KMS-11 (cell line): ENCODE results near the gene RAB15.

Experiments
- H2AFZ ChIP-seq: fragments of 200-600 bp; sonication (generic); 2 replicates; pipeline ENCODE4 v1.6.1; 2016; ENCODE audit warnings: antibody characterized with exemption, mixed run types, low read depth
- H3K27ac ChIP-seq: fragments of 200-600 bp; sonication (generic); 2 replicates; pipeline ENCODE4 v1.6.1; 2016; ENCODE audit warnings: mild to moderate bottlenecking, mixed run types
- H3K27me3 ChIP-seq: fragments of 200-600 bp; sonication (generic); 2 replicates; pipeline ENCODE4 v1.6.1; 2017; ENCODE audit warnings: mild to moderate bottlenecking, low read depth, mixed run types, moderate library complexity; ENCODE audit not compliant: insufficient read depth
- H3K36me3 ChIP-seq: fragments of 200-600 bp; sonication (generic); 2 replicates; pipeline ENCODE4 v1.6.1; 2017; ENCODE audit warnings: mild to moderate bottlenecking, mixed run types; ENCODE audit not compliant: insufficient read depth
- H3K4me1 ChIP-seq: fragments of 200-600 bp; sonication (generic); 2 replicates; pipeline ENCODE4 v1.6.1; 2016; ENCODE audit warnings: mild to moderate bottlenecking, low read depth, mixed run types; ENCODE audit not compliant: poor library complexity, severe bottlenecking
- H3K4me2 ChIP-seq: fragments of 200-600 bp; sonication (generic); 2 replicates; pipeline ENCODE4 v1.7.0; 2016; ENCODE audit warnings: mild to moderate bottlenecking, mixed run types
- H3K4me3 ChIP-seq: fragments of 200-600 bp; sonication (generic); IDR thresholded peaks from 2 replicates; pipeline ENCODE4 v1.6.1; 2017; ENCODE audit warnings: low read depth, low read length, mixed read lengths; ENCODE audit not compliant: insufficient read depth
- H3K79me2 ChIP-seq: fragments of 200-600 bp; sonication (generic); 2 replicates; pipeline ENCODE4 v1.6.1; 2016; ENCODE audit warnings: low read depth, mixed run types; ENCODE audit not compliant: insufficient read depth
- H3K9ac ChIP-seq: fragments of 200-600 bp; sonication (generic); 2 replicates; pipeline ENCODE4 v1.6.1; 2016; ENCODE audit warnings: mild to moderate bottlenecking, mixed run types
- H4K20me1 ChIP-seq: fragments of 200-600 bp; sonication (generic); 2 replicates; pipeline ENCODE4 v1.6.1; 2016; ENCODE audit warnings: mild to moderate bottlenecking, mixed run types; ENCODE audit not compliant: insufficient read depth
- TF ChIP-seq, protein P1 (sequence below): fragments of 200-600 bp; sonication (generic); conservative IDR thresholded peaks from 2 replicates; pipeline ENCODE4 v1.6.1; 2017; ENCODE audit warnings: low read depth, mild to moderate bottlenecking, antibody characterized with exemption, low read length, moderate library complexity, mixed read lengths

RAB15 gene

DNA sequence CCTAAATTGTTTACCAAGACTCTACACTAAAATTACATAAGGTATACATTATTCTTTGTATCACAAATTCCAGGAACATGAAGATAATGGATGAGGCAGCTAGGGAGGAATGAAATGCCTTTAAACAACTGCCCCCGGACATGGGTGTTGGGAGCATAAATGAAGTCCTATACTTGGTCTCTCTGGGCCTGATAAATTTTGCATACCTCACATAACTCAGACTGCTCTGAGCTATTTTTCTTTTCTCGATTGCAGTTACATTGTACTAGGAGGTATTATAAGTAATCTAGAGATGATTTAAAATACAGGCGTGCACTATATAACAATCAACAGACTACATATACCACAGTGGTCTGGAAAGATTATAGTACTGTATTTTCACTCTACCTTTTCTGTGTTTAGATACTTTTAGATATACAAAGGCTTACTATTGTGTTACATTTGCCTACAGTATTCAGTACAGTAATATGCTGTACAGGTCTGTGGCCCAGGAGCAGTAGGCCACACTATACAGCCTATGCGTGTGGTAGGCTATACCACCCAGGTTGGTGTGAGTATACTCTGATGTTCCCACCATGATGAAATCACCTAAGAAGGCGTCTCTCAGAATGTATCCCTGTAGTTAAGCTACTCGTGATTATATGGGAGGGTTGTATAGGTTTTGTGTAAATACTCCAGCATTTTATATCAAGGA lies 28.9 kb upstream of the RAB15 start:
- H3K27me3 ChIP-seq, result no peaks in the 10 kb centered on the region
- no peak overlapping the region for H3K4me3 ChIP-seq
- no peaks in the 10 kb centered on the region for H3K36me3 ChIP-seq
- H3K9ac ChIP-seq, result no peak overlapping the region
- H4K20me1 ChIP-seq, result no peaks in the 10 kb centered on the region
- no peak overlapping the region for H3K27ac ChIP-seq
- peaks cover 10% of the 10 kb centered on the region for H3K4me1 ChIP-seq
- no peaks in the 10 kb centered on the region for H3K79me2 ChIP-seq
- no peak overlapping the region for H3K4me2 ChIP-seq
- TF ChIP-seq, protein P1, sequence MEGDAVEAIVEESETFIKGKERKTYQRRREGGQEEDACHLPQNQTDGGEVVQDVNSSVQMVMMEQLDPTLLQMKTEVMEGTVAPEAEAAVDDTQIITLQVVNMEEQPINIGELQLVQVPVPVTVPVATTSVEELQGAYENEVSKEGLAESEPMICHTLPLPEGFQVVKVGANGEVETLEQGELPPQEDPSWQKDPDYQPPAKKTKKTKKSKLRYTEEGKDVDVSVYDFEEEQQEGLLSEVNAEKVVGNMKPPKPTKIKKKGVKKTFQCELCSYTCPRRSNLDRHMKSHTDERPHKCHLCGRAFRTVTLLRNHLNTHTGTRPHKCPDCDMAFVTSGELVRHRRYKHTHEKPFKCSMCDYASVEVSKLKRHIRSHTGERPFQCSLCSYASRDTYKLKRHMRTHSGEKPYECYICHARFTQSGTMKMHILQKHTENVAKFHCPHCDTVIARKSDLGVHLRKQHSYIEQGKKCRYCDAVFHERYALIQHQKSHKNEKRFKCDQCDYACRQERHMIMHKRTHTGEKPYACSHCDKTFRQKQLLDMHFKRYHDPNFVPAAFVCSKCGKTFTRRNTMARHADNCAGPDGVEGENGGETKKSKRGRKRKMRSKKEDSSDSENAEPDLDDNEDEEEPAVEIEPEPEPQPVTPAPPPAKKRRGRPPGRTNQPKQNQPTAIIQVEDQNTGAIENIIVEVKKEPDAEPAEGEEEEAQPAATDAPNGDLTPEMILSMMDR, result no peak
- H2AFZ ChIP-seq, result no peak overlapping the region

DNA sequence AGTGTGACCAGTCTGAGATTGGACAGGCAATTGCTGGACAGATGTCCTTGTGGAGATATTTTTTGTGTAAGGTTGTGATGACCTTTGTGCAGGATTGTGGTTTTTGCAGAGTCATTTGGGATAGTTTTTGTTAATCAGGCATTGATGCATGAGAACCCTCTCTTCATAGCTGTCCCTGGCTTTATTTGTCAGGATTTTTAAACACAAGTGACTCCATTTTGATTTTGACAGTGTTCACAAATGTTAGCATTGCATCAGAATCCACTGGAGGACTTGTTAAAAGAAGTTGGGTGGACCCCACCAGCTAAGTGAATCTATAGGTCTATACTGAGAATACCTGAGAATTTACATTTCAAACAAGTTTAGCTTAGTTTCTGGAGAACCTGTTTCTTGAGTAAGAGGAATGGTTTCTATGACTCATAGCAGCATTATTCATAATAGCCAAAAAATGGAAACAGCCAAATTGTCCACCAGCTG lies 26.4 kb upstream of the RAB15 start:
- H3K9ac ChIP-seq, result no peak overlapping the region
- peaks cover 3% of the 10 kb centered on the region for H3K4me1 ChIP-seq
- H3K79me2 ChIP-seq, result no peaks in the 10 kb centered on the region
- no peak overlapping the region for H3K27ac ChIP-seq
- no peaks in the 10 kb centered on the region for H4K20me1 ChIP-seq
- H3K27me3 ChIP-seq, result no peaks in the 10 kb centered on the region
- no peak overlapping the region for H3K4me3 ChIP-seq
- H3K4me2 ChIP-seq, result no peak overlapping the region
- H3K36me3 ChIP-seq, result no peaks in the 10 kb centered on the region
- TF ChIP-seq, protein P1, result no peak
- no peak overlapping the region for H2AFZ ChIP-seq

DNA sequence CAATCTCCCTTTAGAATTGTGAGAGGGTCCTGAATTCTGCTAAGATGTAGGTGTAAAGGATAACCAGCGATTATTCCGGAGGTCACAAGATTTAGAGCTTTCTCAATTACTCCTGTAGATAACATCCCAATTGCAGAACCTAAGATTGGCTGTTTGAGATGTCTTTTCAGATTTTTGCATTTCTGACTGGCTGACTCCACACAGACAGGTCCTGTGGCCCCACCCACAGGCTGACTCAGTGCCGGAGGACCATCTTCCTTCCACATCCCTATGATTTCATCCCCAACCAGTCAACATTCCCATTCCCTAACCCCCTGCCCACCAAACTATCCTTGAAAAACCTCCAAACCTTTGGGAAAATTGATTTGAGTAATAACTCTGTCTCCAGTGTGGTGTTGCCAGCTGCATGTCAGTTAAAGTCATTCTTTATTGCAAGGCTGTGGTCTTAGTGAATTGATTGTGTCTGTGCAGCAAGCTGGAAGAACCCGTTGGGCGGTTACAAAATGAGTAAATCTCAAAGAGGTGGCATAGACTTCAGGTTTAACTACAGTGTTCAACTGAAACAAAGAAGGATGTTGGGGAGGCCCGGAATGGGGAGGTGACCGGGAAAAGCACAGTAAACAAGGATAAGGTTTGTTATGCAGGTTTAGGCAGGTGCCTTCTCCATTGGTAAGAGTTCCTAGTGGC lies 25.1 kb upstream of the RAB15 start:
- Histone ChIP-seq H3K27me3 (no peaks in the 10 kb centered on the region), H4K20me1 (no peaks in the 10 kb centered on the region), H2AFZ (no peak overlapping the region), H3K4me3 (no peak overlapping the region), H3K4me1 (peaks cover 8% of the 10 kb centered on the region), H3K27ac (no peak overlapping the region), H3K79me2 (no peaks in the 10 kb centered on the region), H3K4me2 (no peak overlapping the region), H3K9ac (no peak overlapping the region), H3K36me3 (no peaks in the 10 kb centered on the region)
- TF ChIP-seq, protein P1, result no peak

DNA sequence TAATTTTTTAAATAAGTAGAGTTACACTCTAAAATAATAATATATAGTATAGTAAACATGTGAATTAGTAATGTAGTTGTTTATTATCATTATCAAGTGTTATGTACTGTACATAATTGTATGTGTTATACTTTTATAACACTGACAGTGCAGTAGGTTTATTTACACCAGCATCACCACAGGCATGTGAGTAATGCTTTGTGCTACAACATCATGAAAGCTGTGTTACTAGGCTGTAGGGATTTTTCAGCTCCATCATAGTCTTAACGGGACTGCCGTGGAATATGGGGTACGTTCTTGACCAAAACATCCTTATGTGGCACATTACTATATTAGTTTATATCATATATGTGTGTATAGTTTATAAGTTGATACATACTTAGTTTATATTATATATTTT lies 23.2 kb upstream of the RAB15 start:
- H3K4me3 ChIP-seq, result no peak overlapping the region
- no peak overlapping the region for H2AFZ ChIP-seq
- H3K4me2 ChIP-seq, result no peak overlapping the region
- no peak overlapping the region for H3K27ac ChIP-seq
- H3K4me1 ChIP-seq, result peaks cover 8% of the 10 kb centered on the region
- no peak overlapping the region for H3K9ac ChIP-seq
- TF ChIP-seq, protein P1, result no peak
- no peaks in the 10 kb centered on the region for H3K36me3 ChIP-seq
- no peaks in the 10 kb centered on the region for H4K20me1 ChIP-seq
- H3K27me3 ChIP-seq, result no peaks in the 10 kb centered on the region
- no peaks in the 10 kb centered on the region for H3K79me2 ChIP-seq
